BLaER1 treated with 17β-estradiol and CSF1 and Interleukin-3, amounts not matched to agents 10 nM and 100 nM (cell line): ENCODE measurements around the gene SPIRE2.
"Not testable (repeated sequence)": the region's sequence is repeated elsewhere in the genome, so short reads cannot be mapped to it uniquely, and the experiment has no call there.

Experiments used
- H3K27ac ChIP-seq, 11 experiments: shearing (Covaris generic); formaldehyde crosslinking; 2 replicates each; pipeline ENCODE4 v1.8.1; 2022
- H3K27me3 ChIP-seq, 11 experiments: shearing (Covaris generic); formaldehyde crosslinking; 2 replicates each; pipeline ENCODE4 v1.8.1; 2022
- H3K36me3 ChIP-seq, 11 experiments: shearing (Covaris generic); formaldehyde crosslinking; 2 replicates each; pipeline ENCODE4 v1.8.1; 2022
- H3K4me1 ChIP-seq, 10 experiments: shearing (Covaris generic); formaldehyde crosslinking; 2 replicates each; pipeline ENCODE4 v1.8.1; 2022
- H3K4me2 ChIP-seq, 11 experiments: shearing (Covaris generic); formaldehyde crosslinking; 2 replicates each; pipeline ENCODE4 v1.8.1; 2022
- H3K4me3 ChIP-seq, 10 experiments: shearing (Covaris generic); formaldehyde crosslinking; 2 replicates each; pipeline ENCODE4 v1.8.1; 2022
- H3K9ac ChIP-seq, 11 experiments: shearing (Covaris generic); formaldehyde crosslinking; 2 replicates each; pipeline ENCODE4 v1.8.1; 2022
- H3K9me3 ChIP-seq, 11 experiments: shearing (Covaris generic); formaldehyde crosslinking; replicated peaks in 1 of 11; 2 replicates each; pipeline ENCODE4 v1.8.1; 2022
- H4K20me1 ChIP-seq, 11 experiments: shearing (Covaris generic); formaldehyde crosslinking; 2 replicates each; pipeline ENCODE4 v1.8.1; 2022
- Cebpa-rat ChIP-seq, 11 experiments: shearing (Covaris generic); IDR thresholded peaks; 2 replicates each; pipeline ENCODE4 v1.8.1; 2022

SPIRE2 gene

GRCh38 chr16:89873109-89873971, 45.1 kb downstream of the SPIRE2 start, which contains the start of gene TCF25:
TSS of gene TCF25 (plus strand) at chr16:89873592. CDS start at chr16:89873668, 76 bp downstream.
- no peak for TF ChIP-seq Cebpa-rat (IDR thresholded peaks at IDR 0.05)
- Histone ChIP-seq H3K9ac (peak within 1 kb of the TSS; percentile 93 to 100 (median 98)), H3K27me3 (no peaks in the 10 kb centered on the region), H3K9me3 (peaks cover 0 to 3% (median 1%) of the 10 kb centered on the region in 11 experiments; a peak in 13 of 22 replicates), H3K36me3 (peaks cover 31 to 45% (median 38%) of the 10 kb centered on the region in 11 experiments), H3K4me3 (peak within 1 kb of the TSS; percentile 68 to 85 (median 80)), H3K4me2 (peak within 1 kb of the TSS; percentile 83 to 100 (median 94)), H3K4me1 (peaks cover 42 to 68% (median 59%) of the 10 kb centered on the region in 10 experiments), H3K27ac (peak within 1 kb of the TSS; percentile 93 to 100 (median 99)), H4K20me1 (peaks cover 41 to 42% (median 42%) of the 10 kb centered on the region in 11 experiments)

DNA sequence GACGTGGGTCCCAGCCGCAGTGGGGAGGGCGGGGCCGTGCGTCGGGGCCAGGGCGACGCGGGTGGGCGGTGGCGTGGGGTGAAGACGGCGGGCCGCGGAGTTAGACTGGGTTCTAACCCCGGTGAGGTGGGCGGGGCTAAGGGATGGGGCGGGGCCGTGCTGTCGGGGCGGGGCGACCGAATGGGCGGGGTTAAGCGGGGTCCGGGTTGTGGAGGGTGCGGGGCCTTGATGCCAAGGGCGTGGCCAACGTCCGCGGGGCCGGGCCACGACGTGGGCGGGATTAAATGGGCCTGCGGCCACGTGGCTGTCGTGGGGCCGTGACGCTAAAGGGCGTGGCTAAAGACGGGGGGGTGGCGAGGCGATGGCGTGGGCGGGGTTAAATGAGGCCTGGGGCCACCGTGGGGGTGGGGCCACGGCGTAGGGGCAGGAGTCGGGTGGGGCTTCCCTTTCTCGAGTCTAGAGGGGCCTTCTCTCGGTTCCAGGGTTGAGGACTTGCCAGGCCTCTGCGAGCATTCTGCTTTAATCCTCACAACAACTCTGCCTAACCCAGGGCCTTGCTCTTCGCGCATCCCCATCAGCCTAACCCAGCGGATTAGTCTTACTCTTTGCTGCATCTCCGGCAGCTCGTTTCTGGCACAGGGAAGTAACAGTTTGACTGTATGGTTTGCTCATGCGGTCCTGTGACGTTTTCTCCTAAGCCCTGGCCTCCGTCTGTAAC, 45.9 kb downstream of the SPIRE2 start:
- Histone ChIP-seq H3K4me3 (peak overlapping the region; percentile 68 to 85 (median 80)), H3K9me3 (no peaks in the 10 kb centered on the region), H3K27ac (peak overlapping the region; percentile 93 to 100 (median 99)), H3K9ac (peak overlapping the region; percentile 93 to 100 (median 98)), H3K27me3 (no peaks in the 10 kb centered on the region), H4K20me1 (peaks cover 49 to 50% (median 50%) of the 10 kb centered on the region in 11 experiments), H3K4me2 (peak overlapping the region; percentile 70 to 93 (median 88)), H3K36me3 (peaks cover 39 to 50% (median 45%) of the 10 kb centered on the region in 11 experiments), H3K4me1 (peaks cover 42 to 61% (median 57%) of the 10 kb centered on the region in 10 experiments)
- no peak for TF ChIP-seq Cebpa-rat (IDR thresholded peaks at IDR 0.05)

DNA sequence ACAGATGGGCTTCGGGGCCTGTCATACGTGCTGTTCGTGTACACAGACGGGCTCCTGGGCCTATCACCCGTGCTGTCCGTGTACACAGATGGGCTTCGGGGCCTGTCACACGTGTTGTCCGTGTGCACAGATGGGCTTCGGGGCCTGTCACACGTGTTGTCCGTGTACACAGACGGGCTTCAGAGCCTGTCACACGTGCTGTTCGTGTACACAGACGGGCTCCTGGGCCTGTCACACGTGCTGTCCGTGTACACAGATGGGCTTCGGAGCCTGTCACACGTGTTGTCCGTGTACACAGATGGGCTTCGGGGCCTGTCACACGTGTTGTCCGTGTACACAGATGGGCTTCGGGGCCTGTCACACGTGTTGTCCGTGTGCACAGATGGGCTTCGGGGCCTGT, 50.8 kb downstream of the SPIRE2 start:
- H3K36me3 ChIP-seq = peaks cover 80 to 97% (median 90%) of the 10 kb centered on the region in 11 experiments
- not testable (repeated sequence) for H3K4me3 ChIP-seq, H3K9ac ChIP-seq, H3K27me3 ChIP-seq, H3K4me2 ChIP-seq, H3K9me3 ChIP-seq, H3K27ac ChIP-seq
- peaks cover 25 to 47% (median 32%) of the 10 kb centered on the region in 10 experiments for H3K4me1 ChIP-seq
- peaks cover 96 to 100% (median 99%) of the 10 kb centered on the region in 11 experiments for H4K20me1 ChIP-seq

DNA sequence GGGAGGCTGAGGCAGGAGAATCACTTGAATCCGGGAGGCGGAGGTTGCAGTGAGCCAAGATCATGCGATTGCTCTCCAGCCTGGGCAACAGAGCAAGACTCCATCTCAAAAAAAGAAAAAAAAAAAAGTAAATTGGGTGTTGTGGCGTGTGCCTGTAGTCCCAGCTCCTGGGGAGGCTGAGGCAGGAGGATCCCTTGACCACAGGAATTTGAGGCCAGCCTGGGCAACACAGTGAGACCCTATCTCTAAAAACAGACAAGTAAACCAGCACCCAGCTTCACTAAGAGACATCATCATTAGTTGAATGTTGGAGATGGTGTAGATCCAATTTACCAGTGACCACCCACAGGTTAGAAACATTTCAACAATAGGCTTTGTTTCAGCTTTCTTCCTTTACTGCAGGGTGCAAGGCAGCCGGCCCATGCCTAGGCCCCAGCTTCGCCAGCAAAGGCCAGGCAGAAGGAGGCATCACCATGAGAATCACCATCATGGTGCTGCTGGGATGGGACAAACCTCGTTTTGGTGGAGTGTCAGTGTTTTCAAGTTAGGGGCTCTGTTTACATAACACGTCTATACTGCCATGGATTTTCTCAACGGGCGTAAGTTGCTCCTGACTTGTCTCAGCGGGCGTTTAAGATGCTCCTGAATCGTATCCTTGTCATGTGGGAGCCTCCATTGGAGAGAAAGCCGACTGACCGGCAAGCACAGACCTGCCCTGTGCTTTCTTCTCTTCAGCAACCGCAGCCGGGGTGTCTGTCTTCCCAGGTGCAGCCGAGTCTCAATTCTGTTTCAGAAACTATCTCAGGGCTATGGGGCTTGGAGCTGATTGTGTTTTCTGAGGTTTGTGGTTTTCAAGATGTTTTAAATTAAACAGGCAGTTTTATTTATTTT, 52.4 kb downstream of the SPIRE2 start:
- Histone ChIP-seq H3K4me2 (peak overlapping the region in 8 of 11 experiments; percentile 11 to 65 (median 46); a peak in 15 of 22 replicates), H3K9ac (peak overlapping the region in 9 of 11 experiments; percentile 15 to 62 (median 31); a peak in 13 of 22 replicates), H3K36me3 (peaks cover 88 to 100% (median 94%) of the 10 kb centered on the region in 11 experiments), H3K4me3 (peak overlapping the region in 1 of 10 experiments; percentile 7; a peak in 1 of 20 replicates), H4K20me1 (peaks cover 95 to 100% (median 99%) of the 10 kb centered on the region in 11 experiments), H3K4me1 (peaks cover 12 to 36% (median 20%) of the 10 kb centered on the region in 10 experiments; a peak in 19 of 20 replicates), H3K27me3 (no peaks in the 10 kb centered on the region), H3K9me3 (no peaks in the 10 kb centered on the region), H3K27ac (peak overlapping the region in 4 of 11 experiments; percentile 4 to 52 (median 12); a peak in 4 of 22 replicates)
- TF ChIP-seq Cebpa-rat (IDR thresholded peaks at IDR 0.05) = no peak

- H3K9ac ChIP-seq = peak overlapping the region in 7 of 11 experiments; percentile 15 to 62 (median 50); a peak in 12 of 22 replicates
- no peak overlapping the region for H3K4me3 ChIP-seq
- no peaks in the 10 kb centered on the region for H3K27me3 ChIP-seq
- H3K36me3 ChIP-seq = peaks cover 89 to 100% (median 94%) of the 10 kb centered on the region in 11 experiments
- no peak for TF ChIP-seq Cebpa-rat (IDR thresholded peaks at IDR 0.05)
- peaks cover 88 to 100% (median 99%) of the 10 kb centered on the region in 11 experiments for H4K20me1 ChIP-seq
- H3K4me1 ChIP-seq = peaks cover 6 to 29% (median 17%) of the 10 kb centered on the region in 10 experiments; a peak in 19 of 20 replicates
- H3K9me3 ChIP-seq = no peaks in the 10 kb centered on the region
- peak overlapping the region in 4 of 11 experiments; percentile 9 to 52 (median 12); a peak in 5 of 22 replicates for H3K27ac ChIP-seq
- peak overlapping the region in 6 of 11 experiments; percentile 32 to 65 (median 52); a peak in 10 of 22 replicates for H3K4me2 ChIP-seq
Measured at GRCh38 chr16:89881368-89881730, 53.1 kb downstream of the SPIRE2 start.

DNA sequence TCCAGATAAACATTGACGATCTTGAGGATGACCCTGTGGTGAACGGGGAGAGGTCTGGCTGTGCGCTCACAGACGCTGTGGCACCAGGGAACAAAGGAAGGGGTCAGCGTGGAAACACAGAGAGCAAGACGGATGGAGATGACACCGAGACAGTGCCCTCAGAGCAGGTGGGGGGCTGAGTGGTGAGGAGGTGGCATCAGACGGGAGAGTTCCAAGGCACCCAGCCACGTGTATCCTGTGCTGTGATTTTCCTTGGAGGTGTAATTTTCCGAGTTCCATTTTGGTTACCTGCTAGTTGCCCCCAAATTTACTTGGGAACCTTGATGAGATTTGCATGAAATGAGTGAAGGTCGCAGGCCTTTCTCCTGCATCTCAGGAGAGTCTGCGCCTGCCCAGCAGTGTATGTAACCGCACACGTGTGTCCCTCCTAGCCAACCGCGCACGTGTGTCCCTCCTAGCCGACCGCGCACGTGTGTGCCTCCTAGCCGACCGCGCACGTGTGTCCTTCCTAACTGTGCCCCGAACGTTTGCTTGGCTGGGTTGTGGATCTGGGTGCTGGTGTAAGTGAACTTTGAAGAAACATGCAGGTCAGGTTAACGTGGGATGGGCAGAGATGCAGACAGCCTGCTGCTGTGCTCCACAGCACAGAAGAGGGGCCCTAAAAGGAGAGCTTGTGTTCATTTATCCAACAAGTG, 55.2 kb downstream of the SPIRE2 start:
- H3K27me3 ChIP-seq = no peaks in the 10 kb centered on the region
- no peak overlapping the region for H3K9ac ChIP-seq
- no peak overlapping the region for H3K4me2 ChIP-seq
- H3K9me3 ChIP-seq = no peaks in the 10 kb centered on the region
- H3K4me3 ChIP-seq = no peak overlapping the region
- H3K27ac ChIP-seq = no peak overlapping the region
- TF ChIP-seq Cebpa-rat (IDR thresholded peaks at IDR 0.05) = no peak
- peaks cover 92 to 100% (median 98%) of the 10 kb centered on the region in 11 experiments for H3K36me3 ChIP-seq
- H4K20me1 ChIP-seq = peaks cover 72 to 100% (median 90%) of the 10 kb centered on the region in 11 experiments
- peaks cover 0 to 27% (median 17%) of the 10 kb centered on the region in 10 experiments; a peak in 15 of 20 replicates for H3K4me1 ChIP-seq

DNA sequence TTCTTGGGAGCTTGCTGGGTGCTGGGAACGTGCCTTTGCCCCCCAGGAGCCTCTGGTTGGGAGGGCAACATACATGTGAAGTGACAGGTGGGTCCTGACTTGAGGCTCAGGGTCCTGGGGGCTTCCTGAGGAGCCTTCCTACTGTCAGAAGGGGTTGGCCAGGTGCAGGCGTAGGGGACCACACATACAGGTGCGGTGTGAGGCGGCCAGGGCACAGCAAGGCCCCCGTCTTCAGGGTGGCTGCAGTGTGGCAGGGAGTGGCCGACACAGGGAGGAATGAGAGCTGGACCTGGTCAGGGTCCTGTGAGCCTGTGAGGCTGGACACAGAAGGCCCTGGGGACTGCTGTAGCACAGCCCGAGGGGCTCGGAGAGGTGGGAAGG, 55.8 kb downstream of the SPIRE2 start:
- Histone ChIP-seq H3K9me3 (no peaks in the 10 kb centered on the region), H3K4me1 (peaks cover 0 to 27% (median 17%) of the 10 kb centered on the region in 10 experiments; a peak in 15 of 20 replicates), H3K36me3 (peaks cover 92 to 100% (median 98%) of the 10 kb centered on the region in 11 experiments), H3K9ac (peak overlapping the region in 2 of 11 experiments; percentile 2 to 9; a peak in 1 of 22 replicates), H3K4me3 (no peak overlapping the region), H4K20me1 (peaks cover 66 to 100% (median 89%) of the 10 kb centered on the region in 11 experiments), H3K27me3 (no peaks in the 10 kb centered on the region), H3K4me2 (no peak overlapping the region), H3K27ac (no peak overlapping the region)
- no peak for TF ChIP-seq Cebpa-rat (IDR thresholded peaks at IDR 0.05)
